C4-2B (cell line): ENCODE results near the gene STEAP1.

ENCODE experiments used
- H3K27ac ChIP-seq: fragments of 450-650 bp; 2 replicates; pipeline ENCODE4 v1.5.1; 2017
- ZFX ChIP-seq: fragments of 450-650 bp; IDR thresholded peaks from 2 replicates; pipeline ENCODE4 v1.6.1; 2017
- TF ChIP-seq, protein P1 (sequence below): fragments of 450-650 bp; conservative IDR thresholded peaks from 2 replicates; pipeline ENCODE4 v1.5.1; 2017; ENCODE audit warnings: mild to moderate bottlenecking

STEAP1 gene

DNA sequence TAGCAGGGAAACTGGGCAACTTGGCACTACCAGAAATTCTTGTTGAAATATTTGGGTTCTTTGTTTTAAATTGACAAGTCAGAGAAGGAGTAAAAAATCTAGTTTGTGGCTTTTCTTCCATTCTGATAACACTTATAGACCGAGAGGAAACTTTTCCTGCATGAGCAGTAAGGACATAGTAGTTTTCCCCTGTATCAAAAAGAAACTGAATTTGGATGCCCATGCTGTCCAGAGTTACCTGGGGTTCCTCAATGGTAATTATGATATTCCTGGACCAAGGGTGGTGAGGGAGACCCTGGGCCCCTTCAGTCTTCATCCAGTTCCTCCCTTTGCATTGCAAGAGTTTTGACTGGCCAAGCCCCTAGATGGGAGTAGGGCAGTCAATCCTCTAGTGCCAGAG, 37.4 kb downstream of the STEAP1 start:
- no peak overlapping the region for H3K27ac ChIP-seq
- TF ChIP-seq, protein P1, sequence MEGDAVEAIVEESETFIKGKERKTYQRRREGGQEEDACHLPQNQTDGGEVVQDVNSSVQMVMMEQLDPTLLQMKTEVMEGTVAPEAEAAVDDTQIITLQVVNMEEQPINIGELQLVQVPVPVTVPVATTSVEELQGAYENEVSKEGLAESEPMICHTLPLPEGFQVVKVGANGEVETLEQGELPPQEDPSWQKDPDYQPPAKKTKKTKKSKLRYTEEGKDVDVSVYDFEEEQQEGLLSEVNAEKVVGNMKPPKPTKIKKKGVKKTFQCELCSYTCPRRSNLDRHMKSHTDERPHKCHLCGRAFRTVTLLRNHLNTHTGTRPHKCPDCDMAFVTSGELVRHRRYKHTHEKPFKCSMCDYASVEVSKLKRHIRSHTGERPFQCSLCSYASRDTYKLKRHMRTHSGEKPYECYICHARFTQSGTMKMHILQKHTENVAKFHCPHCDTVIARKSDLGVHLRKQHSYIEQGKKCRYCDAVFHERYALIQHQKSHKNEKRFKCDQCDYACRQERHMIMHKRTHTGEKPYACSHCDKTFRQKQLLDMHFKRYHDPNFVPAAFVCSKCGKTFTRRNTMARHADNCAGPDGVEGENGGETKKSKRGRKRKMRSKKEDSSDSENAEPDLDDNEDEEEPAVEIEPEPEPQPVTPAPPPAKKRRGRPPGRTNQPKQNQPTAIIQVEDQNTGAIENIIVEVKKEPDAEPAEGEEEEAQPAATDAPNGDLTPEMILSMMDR: no peak
- TF ChIP-seq ZFX: no peak

DNA sequence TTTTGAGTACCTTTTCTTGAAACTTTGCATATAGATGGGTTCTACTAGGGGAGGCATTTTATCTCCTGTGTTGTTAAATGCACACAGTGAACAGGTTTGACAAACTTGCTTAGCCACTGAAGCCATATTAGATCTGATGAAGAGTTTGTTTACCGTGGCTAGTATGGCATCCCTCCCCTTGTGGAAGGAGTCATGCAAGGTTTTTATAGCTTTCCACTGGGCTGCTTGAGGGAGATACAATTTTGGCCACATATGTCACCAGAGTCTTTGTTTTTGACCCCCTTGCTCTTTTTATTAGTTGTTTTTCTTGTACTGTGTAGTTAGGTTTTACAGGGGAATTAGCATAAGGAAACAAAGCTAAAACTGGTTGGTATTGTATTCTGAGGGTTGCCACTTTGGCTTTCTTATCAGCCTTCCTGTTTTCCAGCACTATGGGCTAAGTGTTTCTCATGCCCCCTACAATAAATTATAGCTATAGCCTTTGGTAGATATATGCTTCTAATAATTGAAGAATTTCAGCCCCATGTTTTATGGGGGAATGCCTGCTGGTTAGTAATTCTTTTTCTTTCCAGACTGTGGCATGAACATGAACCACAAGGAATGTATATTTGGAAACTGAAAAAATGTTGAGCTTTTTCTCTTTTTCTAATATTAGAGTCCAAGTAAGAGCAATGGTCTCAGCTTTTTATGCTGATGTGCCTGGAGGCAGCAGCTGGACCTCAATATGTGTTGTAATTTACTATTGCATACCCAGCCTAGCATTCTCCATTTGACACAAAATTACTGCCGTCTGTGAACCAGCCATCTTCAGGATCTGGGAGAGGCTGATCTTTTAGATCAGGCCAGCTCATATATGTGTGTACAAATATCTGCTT, 38.8 kb downstream of the STEAP1 start:
- peak overlapping the region; percentile 32; the same call in 1 of the 2 replicates for H3K27ac ChIP-seq

DNA sequence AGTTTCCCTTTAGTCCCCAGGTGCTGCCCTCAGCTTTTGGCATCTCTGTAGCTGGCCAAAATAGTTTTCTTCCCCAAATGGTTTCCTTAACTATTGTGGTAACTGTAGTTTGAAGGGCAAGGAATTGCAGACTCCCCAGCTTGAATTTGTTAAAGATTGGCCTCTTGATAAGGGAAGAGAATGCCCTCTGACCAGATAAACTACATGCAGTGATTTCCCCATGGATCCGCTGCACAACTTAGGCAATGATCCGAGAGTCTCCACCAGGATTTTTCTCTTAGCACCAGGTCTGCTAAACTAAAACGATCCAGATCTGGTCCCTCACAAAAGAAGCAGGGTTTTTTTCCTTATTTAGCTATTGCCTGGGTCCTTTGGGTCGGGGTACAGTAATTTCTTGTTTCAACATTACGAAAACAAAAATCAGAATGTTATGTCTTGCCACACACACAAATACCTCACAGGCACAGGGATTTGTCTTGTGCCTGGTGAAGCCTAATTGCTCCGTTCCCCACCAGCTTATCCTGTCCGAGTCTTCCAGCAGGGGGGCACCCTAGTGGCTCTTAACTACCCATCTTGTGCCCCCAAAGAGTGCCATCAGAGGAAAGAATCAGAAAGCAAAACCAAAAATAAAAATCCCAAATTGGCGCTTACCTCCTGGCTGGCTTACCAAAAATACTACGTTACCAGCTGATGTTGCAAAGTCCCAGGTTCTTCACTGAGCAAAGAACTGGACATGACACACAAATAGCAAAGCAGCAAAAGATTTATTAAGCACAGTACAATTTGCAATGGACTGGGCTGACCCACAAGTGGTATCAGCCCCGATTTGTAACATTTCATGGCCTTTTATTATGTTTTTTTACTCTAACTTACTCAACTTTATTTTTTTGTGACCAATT, 40.9 kb downstream of the STEAP1 start:
- TF ChIP-seq, protein P1: no peak
- TF ChIP-seq ZFX: no peak
- no peak overlapping the region for H3K27ac ChIP-seq

More for the DNA sequence above, 38.8 kb downstream of the STEAP1 start:
- TF ChIP-seq, protein P1: no peak
- TF ChIP-seq ZFX: no peak

DNA sequence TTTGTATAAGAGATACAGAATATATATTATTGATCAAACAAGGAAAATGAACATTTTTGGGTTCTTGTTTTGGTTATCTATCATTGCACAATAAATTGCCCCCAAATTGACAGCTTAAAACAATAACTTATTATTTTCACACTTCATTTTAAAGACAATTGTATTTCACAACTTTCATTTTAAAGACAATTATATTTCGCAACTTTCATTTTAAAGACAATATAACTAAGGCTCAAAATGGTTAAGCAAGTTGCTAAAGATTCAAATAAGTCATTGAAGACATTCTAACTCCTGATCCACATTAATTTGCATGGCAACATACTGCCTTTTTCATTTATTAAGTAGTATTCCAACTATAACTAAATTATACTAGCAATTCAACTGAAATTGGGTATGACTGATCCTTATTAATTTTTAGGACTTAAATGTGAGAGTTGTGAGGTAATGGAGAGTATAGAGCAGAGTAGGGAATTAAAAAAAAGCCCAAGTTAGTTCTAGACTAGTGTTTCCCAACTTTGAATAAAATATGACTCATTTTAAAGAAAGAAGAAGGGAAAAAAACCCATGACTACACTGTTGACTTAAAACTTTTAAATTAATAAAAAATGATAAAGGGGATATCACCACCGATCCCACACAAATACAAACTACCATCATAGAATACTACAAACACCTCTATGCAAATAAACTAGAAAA, 47.4 kb downstream of the STEAP1 start:
- no peak overlapping the region for H3K27ac ChIP-seq

DNA sequence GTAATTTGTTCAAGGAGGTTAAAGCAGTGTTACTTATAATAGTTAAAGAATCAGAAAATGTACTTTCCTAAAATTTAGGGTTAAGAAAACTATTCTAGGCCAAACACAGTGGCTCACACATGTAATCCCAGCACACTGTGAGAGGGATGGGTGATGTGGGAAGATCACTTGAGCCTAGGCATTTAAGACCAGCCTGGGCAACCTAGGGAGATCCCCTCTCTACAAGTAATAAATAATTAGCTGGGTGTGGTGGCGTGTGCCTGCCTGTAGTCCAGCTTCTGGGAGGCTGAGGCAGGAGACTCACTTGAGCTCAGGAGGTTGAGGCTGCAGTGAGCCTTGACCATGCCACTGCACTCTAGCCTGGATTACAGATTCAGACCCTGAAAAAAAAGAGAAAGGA, 53.7 kb downstream of the STEAP1 start:
- TF ChIP-seq ZFX: no peak
- no peak overlapping the region for H3K27ac ChIP-seq

More for the DNA sequence above, 47.4 kb downstream of the STEAP1 start:
- TF ChIP-seq, protein P1: no peak
- TF ChIP-seq ZFX: no peak

DNA sequence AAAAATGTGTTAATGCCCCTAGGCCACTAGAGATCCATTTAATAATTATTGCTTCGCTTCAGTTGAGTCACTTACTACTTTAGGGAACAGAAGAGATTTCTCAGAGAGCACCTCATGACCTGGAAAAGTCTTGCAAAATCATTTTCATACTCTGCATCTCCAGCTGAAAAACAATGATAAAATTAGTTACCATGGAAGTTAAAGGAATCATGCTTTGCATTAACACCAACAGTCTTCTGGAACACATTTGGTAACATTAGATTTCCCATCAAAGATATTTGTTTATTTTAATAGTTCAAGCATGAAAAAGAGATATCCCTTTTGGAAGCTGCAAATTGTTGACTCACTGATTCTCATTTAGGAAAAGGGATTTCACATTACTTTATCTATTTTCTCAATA, 55.5 kb downstream of the STEAP1 start:
- no peak overlapping the region for H3K27ac ChIP-seq
- TF ChIP-seq, protein P1: no peak
- no peak for TF ChIP-seq ZFX

DNA sequence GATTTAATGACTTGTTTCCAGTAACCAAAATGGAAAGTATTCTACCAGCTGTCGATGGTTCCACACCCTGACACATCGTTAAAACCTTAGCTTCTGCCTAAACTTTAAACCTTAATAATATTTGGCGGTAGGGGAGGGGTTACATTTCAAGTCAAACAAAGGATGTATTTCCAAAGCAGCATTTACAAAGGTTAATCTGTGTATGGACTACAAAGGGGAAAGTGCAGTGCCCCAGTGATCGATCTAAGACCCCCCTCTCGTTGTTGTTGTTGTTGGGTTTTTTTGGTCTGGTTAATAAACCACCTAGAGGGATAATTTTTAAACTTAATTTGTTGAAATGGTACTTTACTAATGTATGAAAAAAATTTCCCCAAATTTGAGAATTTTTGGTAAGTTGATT, 56.2 kb downstream of the STEAP1 start:
- peak overlapping the region; percentile 100 for H3K27ac ChIP-seq
- TF ChIP-seq ZFX: no peak
- TF ChIP-seq, protein P1: no peak
